ENCODE measurements around the gene ADIPOR1.

DNA sequence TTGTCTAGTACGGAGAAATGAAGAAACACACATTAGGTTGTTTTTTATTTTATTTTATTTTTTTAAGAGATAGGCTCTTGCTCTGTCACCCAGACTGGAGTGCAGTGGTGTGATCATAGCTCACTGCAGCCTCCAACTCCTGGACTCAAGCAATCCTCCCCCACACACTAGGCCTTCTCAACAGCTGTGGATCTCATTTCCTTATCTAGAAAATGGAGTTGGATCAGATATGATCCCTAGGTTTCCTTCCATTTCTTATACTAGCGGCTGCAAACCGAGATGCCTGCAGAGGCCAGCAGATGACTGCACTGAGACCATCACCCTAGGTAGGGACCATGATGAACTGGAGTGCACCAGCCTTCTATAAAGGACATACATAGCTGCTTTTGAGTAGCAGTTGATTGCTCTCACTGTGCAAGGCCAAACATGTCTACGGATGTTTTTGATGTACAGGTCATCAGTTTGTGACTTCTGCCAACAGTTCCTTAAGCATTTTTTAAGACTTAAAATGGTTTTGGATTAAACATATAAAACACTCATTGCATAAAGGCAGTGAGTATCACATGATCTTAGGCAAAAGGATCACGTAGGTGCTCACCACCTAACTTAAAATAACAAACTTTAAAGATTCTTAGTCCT, 19.7 kb downstream of the ADIPOR1 start:
- TF ChIP-seq, protein P1, sequence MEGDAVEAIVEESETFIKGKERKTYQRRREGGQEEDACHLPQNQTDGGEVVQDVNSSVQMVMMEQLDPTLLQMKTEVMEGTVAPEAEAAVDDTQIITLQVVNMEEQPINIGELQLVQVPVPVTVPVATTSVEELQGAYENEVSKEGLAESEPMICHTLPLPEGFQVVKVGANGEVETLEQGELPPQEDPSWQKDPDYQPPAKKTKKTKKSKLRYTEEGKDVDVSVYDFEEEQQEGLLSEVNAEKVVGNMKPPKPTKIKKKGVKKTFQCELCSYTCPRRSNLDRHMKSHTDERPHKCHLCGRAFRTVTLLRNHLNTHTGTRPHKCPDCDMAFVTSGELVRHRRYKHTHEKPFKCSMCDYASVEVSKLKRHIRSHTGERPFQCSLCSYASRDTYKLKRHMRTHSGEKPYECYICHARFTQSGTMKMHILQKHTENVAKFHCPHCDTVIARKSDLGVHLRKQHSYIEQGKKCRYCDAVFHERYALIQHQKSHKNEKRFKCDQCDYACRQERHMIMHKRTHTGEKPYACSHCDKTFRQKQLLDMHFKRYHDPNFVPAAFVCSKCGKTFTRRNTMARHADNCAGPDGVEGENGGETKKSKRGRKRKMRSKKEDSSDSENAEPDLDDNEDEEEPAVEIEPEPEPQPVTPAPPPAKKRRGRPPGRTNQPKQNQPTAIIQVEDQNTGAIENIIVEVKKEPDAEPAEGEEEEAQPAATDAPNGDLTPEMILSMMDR (IDR thresholded peaks at IDR 0.05) = no peak
- no peak for TF ChIP-seq POLR2A (IDR thresholded peaks at IDR 0.05)

All from suprapubic skin (tissue), 3 donors.